ENCODE results near the gene IQCE.

- TF ChIP-seq CHD2 (IDR thresholded peaks at IDR 0.05; ENCODE audit: borderline replicate concordance, low read depth, low read length) (no peak), SP1 (IDR thresholded peaks at IDR 0.05; ENCODE audit: low read depth, low read length) (no peak), E2F8 (IDR thresholded peaks at IDR 0.05; ENCODE audit: low read depth, partially characterized antibody) (no peak), FOXM1 (IDR thresholded peaks at IDR 0.05; ENCODE audit: low read depth, low read length) (no peak), CTCF (IDR thresholded peaks at IDR 0.05 in 2 of 3, conservative IDR thresholded peaks at IDR 0.05 in 1 of 3; ENCODE audit: control insufficient read depth in 2 of 3, extremely low read depth in 1 of 3, insufficient read depth in 1 of 3, low read depth in 3 of 3, low read length in 3 of 3) (no peak), POLR2A (IDR thresholded peaks at IDR 0.05; ENCODE audit: low read depth, low read length) (no peak), MEF2A (IDR thresholded peaks at IDR 0.05; ENCODE audit: insufficient read depth, low read depth, low read length) (no peak), GABPA (IDR thresholded peaks at IDR 0.05; ENCODE audit: low read depth) (no peak), FOXK2 (IDR thresholded peaks at IDR 0.05) (no peak), ZNF622 (IDR thresholded peaks at IDR 0.05) (no peak)
Observed at GRCh38 chr7:2658941-2659340, 100.2 kb downstream of the IQCE start.
